Astrocyte (in vitro differentiated cells and primary cell): ENCODE data around the gene EXOC5. TPM values are rescaled to one million over a fixed set of nuclear protein-coding genes. Genes with fewer than 3 reads are reported as not detected.
"Not testable (repeated sequence)": the region's sequence is repeated elsewhere in the genome, so short reads cannot be mapped to it uniquely, and the experiment has no call there.

Experiments used
- DNase-seq: peaks from one replicate; pipeline ENCODE4 v3.0.0-alpha.2; 2010; ENCODE audit warnings: low read depth
- FAIRE-seq: peaks from 2 replicates; lab custom pipeline; 2011; peaks lifted over from hg19 to GRCh38; lab: Jason Lieb, UNC
- H2AFZ ChIP-seq: 2 replicates; pipeline ENCODE4 v1.6.0; 2012; ENCODE audit warnings: low read depth, low read length, inconsistent platforms
- H3K27ac ChIP-seq: 2 replicates; pipeline ENCODE4 v1.5.1; 2011; ENCODE audit warnings: low read depth, low read length, inconsistent platforms
- H3K27me3 ChIP-seq: 2 replicates; pipeline ENCODE4 v1.6.0; 2011; ENCODE audit warnings: low read length, inconsistent platforms; ENCODE audit not compliant: insufficient read depth
- H3K36me3 ChIP-seq: 2 replicates; pipeline ENCODE4 v1.5.1; 2011; ENCODE audit warnings: low read length, inconsistent platforms; ENCODE audit not compliant: insufficient read depth
- H3K4me1 ChIP-seq: 2 replicates; pipeline ENCODE4 v1.5.1; 2011; ENCODE audit warnings: low read length, inconsistent platforms; ENCODE audit not compliant: insufficient read depth
- H3K4me2 ChIP-seq: 2 replicates; pipeline ENCODE4 v1.6.0; 2012; ENCODE audit warnings: low read length, inconsistent platforms
- H3K4me3 ChIP-seq: 2 replicates; pipeline ENCODE4 v1.5.1; 2011; ENCODE audit warnings: low read depth, mild to moderate bottlenecking, low read length, inconsistent platforms; ENCODE audit not compliant: insufficient read depth
- H3K79me2 ChIP-seq: 2 replicates; pipeline ENCODE4 v1.6.0; 2012; ENCODE audit warnings: mild to moderate bottlenecking, low read length, inconsistent platforms; ENCODE audit not compliant: insufficient read depth
- H3K9ac ChIP-seq: 2 replicates; pipeline ENCODE4 v1.6.0; 2012; ENCODE audit warnings: mild to moderate bottlenecking, low read length, inconsistent platforms
- H3K9me3 ChIP-seq: 2 replicates; pipeline ENCODE4 v1.5.1; 2012; ENCODE audit warnings: low read depth, mild to moderate bottlenecking, low read length, inconsistent platforms; ENCODE audit not compliant: insufficient read depth
- H4K20me1 ChIP-seq: 2 replicates; pipeline ENCODE4 v1.6.0; 2012; ENCODE audit warnings: low read length, inconsistent platforms; ENCODE audit not compliant: insufficient read depth
- H3K27ac Mint-ChIP-seq: one replicate; pipeline ENCODE4 v1.8.0; 2021; ENCODE audit warnings: mild to moderate bottlenecking, mixed read lengths; ENCODE audit not compliant: unreplicated experiment
- H3K27me3 Mint-ChIP-seq: one replicate; pipeline ENCODE4 v1.8.0; 2021; ENCODE audit warnings: low read depth, mixed read lengths; ENCODE audit not compliant: unreplicated experiment
- H3K36me3 Mint-ChIP-seq: one replicate; pipeline ENCODE4 v1.8.0; 2021; ENCODE audit warnings: low read depth, mixed read lengths; ENCODE audit not compliant: unreplicated experiment
- H3K4me1 Mint-ChIP-seq: one replicate; pipeline ENCODE4 v1.8.0; 2021; ENCODE audit warnings: low read depth, mixed read lengths; ENCODE audit not compliant: unreplicated experiment
- H3K4me3 Mint-ChIP-seq: one replicate; pipeline ENCODE4 v1.8.0; 2021; ENCODE audit warnings: mild to moderate bottlenecking, moderate library complexity, mixed read lengths; ENCODE audit not compliant: unreplicated experiment
- H3K9me3 Mint-ChIP-seq: one replicate; pipeline ENCODE4 v1.8.0; 2021; ENCODE audit warnings: mild to moderate bottlenecking, mixed read lengths; ENCODE audit not compliant: unreplicated experiment
- EZH2 ChIP-seq: IDR thresholded peaks from 2 replicates; pipeline ENCODE4 v1.6.1; 2012; ENCODE audit warnings: mild to moderate bottlenecking, low read length, inconsistent platforms; ENCODE audit not compliant: insufficient read depth
- total RNA-seq: library from RNA; stranded (reverse); gene quantifications from 2 replicates; pipeline ENCODE4 v1.2.1, GENCODE V29; 2021
- TF ChIP-seq, protein P1 (sequence below): IDR thresholded peaks from 2 replicates; pipeline ENCODE4 v1.5.1; 2011; ENCODE audit warnings: low read depth, mild to moderate bottlenecking, inconsistent platforms, low read length, moderate library complexity; ENCODE audit not compliant: insufficient read depth

EXOC5 gene
- total RNA-seq, 1 donor from 2014 or later, result 94.2 TPM

GRCh38 chr14:57261604-57262003, 7.1 kb downstream of the EXOC5 start:
- Histone ChIP-seq H4K20me1 (peaks cover 65% of the 10 kb centered on the region), H3K79me2 (peaks cover 98% of the 10 kb centered on the region), H3K27me3 (no peaks in the 10 kb centered on the region), H3K4me3 (no peak overlapping the region), H3K4me1 (no peaks in the 10 kb centered on the region), H3K4me2 (no peak overlapping the region), H3K27ac (no peak overlapping the region), H3K36me3 (no peaks in the 10 kb centered on the region), H3K9ac (no peak overlapping the region), H3K9me3 (no peaks in the 10 kb centered on the region), H2AFZ (no peak overlapping the region)
- no peak for TF ChIP-seq EZH2
- TF ChIP-seq, protein P1, sequence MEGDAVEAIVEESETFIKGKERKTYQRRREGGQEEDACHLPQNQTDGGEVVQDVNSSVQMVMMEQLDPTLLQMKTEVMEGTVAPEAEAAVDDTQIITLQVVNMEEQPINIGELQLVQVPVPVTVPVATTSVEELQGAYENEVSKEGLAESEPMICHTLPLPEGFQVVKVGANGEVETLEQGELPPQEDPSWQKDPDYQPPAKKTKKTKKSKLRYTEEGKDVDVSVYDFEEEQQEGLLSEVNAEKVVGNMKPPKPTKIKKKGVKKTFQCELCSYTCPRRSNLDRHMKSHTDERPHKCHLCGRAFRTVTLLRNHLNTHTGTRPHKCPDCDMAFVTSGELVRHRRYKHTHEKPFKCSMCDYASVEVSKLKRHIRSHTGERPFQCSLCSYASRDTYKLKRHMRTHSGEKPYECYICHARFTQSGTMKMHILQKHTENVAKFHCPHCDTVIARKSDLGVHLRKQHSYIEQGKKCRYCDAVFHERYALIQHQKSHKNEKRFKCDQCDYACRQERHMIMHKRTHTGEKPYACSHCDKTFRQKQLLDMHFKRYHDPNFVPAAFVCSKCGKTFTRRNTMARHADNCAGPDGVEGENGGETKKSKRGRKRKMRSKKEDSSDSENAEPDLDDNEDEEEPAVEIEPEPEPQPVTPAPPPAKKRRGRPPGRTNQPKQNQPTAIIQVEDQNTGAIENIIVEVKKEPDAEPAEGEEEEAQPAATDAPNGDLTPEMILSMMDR, result no peak
- Mint-ChIP-seq H3K36me3 (peaks cover 4% of the 10 kb centered on the region), H3K4me3 (no peak overlapping the region), H3K27ac (no peak overlapping the region), H3K4me1 (peaks cover 16% of the 10 kb centered on the region), H3K27me3 (no peaks in the 10 kb centered on the region), H3K9me3 (no peaks in the 10 kb centered on the region)
- FAIRE-seq, result no peak
- DNase-seq, result no peak

DNA sequence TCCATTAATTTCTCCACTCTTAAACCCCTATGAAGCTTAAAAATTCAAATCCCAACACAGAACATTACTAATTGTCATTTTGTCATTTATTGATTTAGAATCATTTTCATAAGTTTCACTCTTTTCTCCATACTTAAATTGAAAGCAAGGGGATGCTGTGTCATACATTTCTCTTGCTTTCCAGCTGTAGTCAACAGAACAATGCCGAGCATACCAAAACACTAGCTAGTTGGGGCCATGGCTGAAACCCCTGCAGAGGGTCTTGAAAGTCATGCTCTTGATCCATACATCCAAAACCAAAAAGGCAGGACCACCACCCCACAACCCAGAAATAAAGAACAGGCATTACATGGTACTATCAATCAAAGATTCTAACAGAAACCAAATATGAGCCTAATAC, 9.0 kb downstream of the EXOC5 start:
- Histone ChIP-seq H3K4me1 (no peaks in the 10 kb centered on the region), H3K27ac (no peak overlapping the region), H2AFZ (no peak overlapping the region), H3K79me2 (peaks cover 98% of the 10 kb centered on the region), H4K20me1 (peaks cover 76% of the 10 kb centered on the region), H3K36me3 (no peaks in the 10 kb centered on the region), H3K27me3 (no peaks in the 10 kb centered on the region), H3K4me3 (no peak overlapping the region), H3K9ac (no peak overlapping the region), H3K9me3 (no peaks in the 10 kb centered on the region), H3K4me2 (peak overlapping the region; percentile 2)
- Mint-ChIP-seq H3K4me1 (peaks cover 12% of the 10 kb centered on the region), H3K4me3 (no peak overlapping the region), H3K27me3 (no peaks in the 10 kb centered on the region), H3K9me3 (no peaks in the 10 kb centered on the region), H3K36me3 (peaks cover 7% of the 10 kb centered on the region), H3K27ac (no peak overlapping the region)
- FAIRE-seq, result no peak
- TF ChIP-seq EZH2, result no peak
- TF ChIP-seq, protein P1, result no peak
- no peak for DNase-seq

DNA sequence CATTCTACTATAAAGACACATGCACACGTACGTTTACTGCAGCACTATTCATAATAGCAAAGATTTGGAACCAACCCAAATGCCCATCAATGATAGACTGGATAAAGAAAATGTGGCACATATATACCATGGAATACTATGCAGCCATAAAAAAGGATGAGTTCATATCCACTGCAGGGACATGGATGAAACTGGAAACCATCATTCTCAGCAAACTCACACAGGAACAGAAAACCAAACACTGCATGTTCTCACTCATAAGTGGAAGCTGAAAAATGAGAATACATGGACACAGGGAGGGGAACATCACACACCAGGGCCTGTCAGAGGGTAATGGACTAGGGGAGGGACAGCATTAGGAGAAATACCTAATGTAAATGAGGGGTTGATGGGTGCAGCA, 10.5 kb downstream of the EXOC5 start:
- FAIRE-seq, H3K4me2 ChIP-seq, H3K4me1 ChIP-seq, H3K9ac ChIP-seq, H3K27me3 Mint-ChIP-seq, H3K9me3 Mint-ChIP-seq, H3K27me3 ChIP-seq, H3K27ac Mint-ChIP-seq, H3K9me3 ChIP-seq, H3K36me3 ChIP-seq, H2AFZ ChIP-seq, H3K4me3 Mint-ChIP-seq, DNase-seq, H3K4me3 ChIP-seq, H3K36me3 Mint-ChIP-seq, H3K27ac ChIP-seq: not testable (repeated sequence)
- H4K20me1 ChIP-seq, result peaks cover 79% of the 10 kb centered on the region
- peaks cover 98% of the 10 kb centered on the region for H3K79me2 ChIP-seq
- H3K4me1 Mint-ChIP-seq, result peaks cover 12% of the 10 kb centered on the region
